CD1c-positive myeloid dendritic cell (primary cell): ENCODE results near the gene RTN4R.
"Not testable (repeated sequence)": the region's sequence is repeated elsewhere in the genome, so short reads cannot be mapped to it uniquely, and the experiment has no call there.

Source experiments
- DNase-seq: peaks from one replicate; pipeline ENCODE4 v3.0.0-alpha.2; 2016; ENCODE audit errors: extremely low spot score

RTN4R gene

DNA sequence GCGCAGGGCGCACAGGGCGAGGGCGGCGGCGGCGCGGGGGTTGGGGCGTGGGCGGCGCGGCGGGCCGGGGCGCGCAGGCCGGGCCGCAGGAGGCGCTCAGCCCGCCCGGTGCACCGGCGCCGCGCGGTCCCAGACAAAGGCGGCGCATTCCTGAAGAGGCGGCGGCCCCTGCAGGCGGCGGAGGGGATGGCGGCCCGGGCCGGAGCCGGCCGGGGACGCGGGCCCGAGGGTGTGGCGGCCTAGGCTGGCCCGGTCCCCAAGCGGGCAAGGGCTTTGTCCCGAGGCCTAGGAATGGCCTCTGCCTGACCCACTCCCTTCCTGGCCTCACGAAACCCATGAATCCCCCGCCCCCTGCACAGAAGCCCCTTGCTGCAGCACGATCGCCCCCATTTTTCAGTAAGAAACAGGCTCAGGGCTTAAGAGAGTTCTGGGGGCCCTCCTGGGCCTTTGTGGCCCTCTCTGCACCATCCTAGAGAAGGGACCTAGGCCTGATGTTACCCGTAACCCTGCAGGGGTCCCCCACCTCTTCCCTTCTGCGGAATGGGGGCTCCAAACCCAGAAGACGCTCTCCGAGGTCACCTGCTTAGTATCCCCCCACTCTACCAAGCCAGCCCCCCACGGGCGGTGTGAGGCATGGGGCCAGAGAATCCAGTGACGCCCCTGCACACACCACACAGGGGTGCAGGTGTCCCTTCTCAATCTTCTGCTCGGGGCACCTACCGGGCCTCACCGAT, at the start of gene RTN4R:
TSS of gene RTN4R (minus strand) at position 40 of the 734 bp plus-strand sequence. CDS start 226 bp downstream, outside the sequence.
- DNase-seq: peak; percentile 73

DNA sequence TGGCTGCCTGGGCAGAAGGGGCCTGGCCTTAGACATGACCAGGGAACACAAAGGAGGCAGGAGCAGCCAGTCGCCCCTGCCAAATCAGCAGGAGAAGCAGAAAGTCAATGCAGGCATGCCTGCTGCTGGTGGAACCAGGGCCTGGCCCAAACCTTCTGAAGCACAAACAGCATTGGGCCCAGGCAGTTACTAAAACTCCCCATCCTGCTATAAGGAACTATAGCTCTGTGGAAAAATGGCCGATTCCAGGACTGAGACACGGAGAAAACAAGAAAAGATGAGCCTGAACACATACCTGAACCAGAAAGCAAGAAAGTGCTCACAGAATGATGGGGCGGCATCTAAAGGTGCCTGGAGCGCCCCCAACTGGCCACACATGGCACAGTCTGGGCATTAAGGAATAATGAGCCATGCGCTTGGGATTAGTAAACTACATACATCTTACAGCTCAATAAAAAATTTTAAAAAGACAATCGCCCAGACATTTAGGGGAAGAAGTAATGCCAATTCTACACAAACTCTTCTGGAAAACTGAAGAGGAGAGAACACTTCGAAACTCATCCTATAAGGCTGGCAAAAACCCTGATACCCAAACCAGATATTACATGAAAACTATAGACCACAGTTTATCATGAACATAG, 49.4 kb upstream of the RTN4R start:
- peak; percentile 36 for DNase-seq

DNA sequence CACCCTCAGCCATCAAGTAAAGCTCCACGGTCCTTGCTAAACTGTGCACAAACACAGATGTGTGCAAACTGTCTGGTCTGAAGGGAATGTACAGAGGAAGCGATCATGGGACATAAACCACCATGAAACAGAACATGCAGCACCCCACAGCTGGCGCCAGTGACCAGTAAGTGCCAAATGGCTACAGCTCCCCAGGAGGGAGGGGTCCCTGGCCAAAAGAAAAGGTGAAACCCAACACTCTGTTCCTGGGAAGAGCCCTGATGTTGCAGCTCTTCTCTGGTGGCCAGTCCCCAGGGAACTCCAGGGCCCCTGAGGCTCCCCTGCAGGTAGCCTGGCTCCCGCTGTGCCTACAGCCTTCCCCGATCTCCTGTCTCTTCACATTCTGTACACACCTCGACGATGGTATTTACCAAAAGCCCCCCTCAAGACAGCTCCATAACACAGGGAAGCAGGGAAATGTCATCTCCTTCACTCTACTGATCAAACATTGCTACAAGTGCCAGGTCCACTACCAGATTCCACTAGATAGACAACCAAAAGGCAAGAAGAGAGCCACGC, 48.8 kb upstream of the RTN4R start:
- DNase-seq: no peak

DNA sequence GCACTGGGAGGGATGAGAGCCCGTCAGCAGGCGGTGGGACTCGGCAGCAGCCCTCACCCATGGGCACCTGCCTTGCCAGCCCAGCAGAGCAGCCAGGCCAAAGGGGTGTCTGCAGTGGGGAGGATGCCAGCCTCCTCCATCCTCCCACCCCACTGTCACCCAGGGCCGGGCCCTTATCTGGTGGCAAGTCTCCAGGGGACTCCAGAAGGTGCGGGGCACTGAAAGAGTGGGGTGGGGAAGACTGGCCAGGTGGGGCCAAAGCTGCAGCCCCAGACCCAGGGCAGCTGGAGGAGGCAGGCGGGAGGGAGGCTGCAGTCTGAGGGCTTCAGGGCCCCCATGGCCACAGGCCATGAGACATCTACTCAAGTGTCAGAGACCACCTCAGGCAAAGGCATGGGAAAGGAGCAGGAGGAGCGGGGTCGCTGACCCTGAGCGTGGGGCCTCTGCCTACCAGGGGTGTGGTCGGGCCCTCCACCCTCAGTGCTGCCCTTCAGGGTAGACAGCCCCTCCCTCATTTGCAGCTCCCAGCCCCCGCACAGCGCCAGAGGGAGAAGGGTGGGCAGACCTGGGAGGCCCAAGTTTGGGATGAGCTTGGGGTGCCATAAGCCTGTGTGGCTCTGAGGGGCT, 48.2 kb upstream of the RTN4R start:
- DNase-seq: no peak

DNA sequence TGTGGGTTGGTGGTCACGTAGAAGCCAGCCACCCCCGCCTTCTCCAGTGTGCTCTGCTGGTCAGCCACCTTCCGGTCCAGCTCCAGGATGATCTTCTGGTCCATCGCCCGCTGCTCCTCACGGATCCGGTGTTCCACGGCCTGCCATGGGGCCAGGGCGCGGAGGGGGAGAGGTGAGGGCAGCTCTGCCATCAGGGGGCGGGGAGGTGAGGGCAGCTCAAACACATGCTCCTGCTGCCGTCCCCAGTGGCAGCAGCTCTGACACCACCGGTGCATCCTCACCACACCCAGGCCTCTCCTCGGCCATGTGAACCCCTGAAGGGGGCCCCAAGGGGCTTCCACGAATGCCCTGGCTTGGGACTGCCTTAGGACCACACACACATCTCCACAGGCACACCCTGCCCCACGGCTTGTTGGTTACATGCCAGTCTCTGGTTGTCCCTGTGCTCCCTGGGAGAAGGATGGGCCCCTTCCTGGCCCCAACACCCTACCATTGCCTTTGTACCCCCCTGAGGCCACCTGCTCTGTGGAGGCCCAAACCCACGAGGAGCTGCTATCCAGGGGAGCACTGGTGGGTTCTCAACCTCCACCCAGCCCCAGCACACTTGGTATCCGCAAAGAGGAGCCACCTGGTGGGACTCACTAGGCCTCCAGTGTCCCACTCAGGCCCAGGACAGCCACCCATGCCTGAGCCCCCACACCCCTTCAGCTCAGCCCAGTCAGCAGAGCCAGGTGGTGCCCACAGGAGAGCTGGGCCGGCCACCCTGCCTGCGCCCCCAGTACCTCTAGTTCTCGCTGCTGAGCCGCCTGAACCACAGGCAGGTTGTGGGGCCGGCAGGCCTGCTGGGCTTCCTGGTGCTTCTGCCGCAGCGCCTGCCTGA, 47.5 kb upstream of the RTN4R start:
- DNase-seq: no peak

DNA sequence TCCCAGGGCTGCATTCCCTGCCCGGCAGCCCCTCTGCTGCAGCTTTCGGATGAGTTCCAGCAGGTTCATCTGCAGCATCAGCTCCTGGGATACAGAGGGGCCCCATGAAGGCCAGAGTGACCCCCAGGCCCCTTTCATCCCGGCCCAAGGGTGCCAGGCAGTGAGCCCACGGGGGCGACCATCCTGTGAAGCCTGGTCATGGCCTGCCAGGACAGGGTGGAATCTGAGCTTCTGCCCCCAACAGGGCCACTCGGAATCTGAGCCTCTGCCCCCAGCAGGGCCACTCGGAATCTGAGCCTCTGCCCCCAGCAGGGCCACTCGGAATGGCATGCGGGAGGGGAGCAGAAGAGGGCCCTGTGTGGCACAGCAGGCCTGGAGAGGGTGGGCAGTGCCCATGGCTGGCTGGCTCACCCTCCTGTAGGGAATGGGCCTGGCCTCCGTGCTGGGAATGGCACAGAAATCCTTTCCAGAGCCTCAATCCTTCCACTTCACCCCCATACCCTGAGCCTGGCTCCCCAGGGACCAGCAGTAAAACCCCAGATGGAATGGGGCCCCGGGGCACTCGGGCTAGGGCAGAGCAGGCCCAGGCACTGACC, 46.7 kb upstream of the RTN4R start:
- DNase-seq: not testable (repeated sequence)

DNA sequence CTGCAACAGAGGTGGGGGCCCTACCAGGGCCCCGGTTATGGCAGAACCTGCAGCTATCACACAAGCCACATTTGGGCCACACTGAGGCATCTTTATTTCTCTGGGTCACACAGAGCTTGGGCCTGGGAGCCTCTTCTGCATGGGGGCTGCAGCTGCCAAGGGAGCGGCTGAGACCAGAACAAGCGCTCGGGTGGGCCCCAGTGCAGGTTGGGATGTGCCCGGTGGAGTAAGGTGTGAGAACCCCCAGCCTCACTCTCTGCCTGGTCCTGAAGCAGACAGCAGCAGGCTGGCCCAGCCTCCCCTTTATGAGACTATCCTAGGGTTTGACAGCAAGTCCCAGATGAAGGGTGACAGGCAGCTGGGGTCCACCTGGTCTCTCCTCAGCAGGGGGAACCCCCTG, 46.1 kb upstream of the RTN4R start:
- not testable (repeated sequence) for DNase-seq

DNA sequence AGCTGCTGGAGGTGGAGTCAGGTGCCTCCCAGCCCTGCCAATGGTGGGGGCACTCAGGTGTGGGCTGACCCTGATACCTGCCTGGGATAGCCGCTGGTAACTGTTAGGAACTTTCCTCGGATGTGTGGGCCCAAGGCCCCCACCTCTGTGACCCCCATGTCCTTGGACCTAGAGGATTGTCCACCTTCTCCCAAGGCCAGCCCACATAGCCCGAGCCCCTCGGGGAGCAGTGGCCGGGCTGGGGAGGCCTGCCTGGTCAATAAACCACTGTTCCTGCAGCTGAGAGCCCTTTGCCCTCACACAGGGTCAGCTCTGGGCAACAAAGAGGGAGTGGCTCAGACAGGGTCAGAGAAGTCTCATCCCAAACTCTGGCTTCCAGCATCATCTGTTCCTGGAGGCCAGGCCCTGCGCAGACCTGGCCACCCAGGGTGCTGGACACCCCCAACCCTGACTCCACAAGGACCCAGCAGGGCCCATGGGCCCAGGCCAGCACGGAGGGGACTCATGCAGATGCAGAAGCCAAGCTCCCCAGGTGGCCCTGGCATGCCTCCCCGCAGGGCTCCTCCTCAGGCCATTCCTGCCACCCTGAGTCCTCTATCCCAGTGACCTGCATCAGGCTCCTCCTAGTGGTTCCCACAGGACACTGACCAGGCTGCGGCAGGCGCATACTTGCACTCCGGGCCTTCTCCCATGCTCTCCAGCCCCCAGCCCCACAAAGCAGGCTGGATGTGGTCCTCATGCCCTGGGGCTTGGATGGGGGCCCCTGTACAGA, 45.4 kb upstream of the RTN4R start:
- DNase-seq: not testable (repeated sequence)

DNA sequence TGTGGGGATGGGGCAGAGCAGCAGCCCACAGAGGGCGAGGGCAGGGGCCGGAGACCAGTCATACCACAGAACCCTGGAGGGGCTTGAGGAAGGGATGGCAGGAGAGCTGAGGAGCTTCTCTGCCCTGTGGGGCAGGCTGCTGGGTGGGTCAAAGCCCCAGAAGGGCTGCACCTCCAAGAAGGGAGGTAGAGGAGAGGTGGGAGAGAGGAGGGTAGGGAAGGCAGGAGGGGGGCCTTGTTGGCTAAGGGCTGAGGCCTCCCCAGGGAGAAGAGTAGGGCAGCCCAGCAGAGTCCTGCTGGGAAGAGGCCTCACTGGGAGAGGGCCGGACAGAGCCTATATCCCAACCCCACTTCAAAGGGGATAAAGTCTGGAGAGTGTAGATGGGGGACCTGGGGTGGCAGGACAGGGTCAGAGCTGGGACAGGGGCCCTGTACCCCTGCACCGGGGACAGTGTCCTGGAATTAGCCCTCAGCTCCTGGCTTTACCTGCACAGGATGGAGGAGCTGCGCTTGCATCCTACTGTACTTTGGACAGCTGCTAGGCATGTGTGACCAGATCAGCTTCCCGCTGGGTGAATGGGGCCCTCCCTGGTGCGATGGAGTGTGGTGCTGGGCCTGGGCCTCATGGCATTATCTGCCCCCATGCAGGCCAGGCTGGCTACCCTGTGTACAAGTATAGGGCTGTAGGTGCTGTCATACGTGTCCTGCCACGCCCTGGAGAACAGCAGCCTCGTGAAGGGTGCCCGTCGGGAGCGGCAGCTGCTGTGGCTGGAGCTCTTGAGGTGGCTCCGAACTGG, 44.5 kb upstream of the RTN4R start:
- no peak for DNase-seq

DNA sequence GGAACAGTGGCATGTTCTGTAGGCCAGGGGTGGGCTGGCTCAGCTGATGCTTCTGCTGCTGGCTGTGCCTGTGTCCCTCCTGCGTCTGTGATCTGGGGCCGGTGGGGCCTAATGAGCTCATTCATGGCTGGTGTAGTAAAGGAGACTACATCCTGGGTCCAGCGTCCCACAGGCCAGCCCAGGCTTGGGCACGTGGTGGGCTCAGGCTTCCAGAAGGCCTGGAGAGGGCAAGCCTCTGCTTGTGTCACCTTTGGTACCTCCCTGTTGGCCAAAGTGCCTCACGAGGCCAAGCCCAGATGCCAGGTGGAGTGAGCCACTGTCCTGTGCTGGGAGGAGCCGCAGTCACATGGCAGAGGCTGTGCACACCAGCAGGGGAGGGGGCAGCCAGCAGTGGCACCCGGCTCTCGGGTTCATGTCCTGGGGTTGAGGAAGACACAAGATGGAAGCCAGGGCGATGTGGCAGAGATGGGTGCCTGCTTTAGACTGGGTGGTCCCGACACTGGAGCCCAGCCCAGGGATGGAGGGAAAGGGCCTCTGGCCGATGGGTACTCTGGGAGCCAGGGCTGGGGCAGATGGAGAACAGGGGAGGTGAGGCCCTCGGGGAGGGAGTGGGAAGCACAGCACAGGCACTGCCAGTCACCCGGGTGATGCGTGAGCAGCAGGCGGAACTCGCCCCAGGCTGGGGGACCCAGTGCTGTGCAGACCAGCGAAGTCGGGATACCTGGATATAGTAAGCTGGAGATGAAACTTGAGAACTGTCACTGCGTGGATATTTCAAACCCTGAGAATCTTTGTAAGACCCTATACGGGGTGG, 43.3 kb upstream of the RTN4R start:
- not testable (repeated sequence) for DNase-seq

DNA sequence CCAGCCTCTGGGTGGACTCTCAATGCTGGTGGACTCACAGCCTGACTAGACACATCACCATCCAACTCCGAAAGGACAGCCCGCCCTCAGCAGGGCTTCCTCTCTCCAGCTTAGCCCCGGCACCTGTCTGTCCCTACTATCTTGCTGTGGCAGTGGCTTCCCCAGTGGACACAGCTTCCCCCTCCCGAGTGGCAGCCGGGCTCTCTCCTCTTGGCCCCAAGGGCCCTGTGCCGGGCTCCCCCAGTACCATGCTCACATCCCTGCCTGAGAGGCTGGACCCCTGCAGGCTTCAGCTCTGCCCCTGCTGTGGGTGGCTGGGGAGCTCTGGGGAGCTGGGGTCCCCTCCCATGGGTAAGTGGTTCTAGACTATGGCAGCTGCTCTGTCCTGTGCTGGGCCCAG, 42.7 kb upstream of the RTN4R start:
- DNase-seq: not testable (repeated sequence)

DNA sequence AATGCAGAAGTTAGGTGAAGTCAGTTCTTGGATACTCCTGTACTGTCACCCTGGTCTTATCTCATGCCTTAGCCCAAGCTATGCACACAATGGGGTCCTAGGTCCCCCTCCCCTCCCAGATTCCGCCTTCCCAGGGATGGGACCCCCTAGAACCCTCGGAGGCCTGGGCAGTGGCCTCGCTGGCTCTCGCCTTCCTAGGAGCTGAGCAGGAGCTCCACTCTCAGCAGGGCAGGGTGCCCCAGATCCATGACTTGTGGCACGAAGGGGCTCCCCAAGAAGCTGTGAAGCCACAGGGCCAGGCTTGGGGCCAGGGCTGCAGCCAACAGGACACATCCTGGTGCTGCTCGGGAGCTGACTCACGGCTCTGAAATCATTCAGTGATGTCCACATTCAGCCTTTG, 42.1 kb upstream of the RTN4R start:
- DNase-seq: not testable (repeated sequence)

DNA sequence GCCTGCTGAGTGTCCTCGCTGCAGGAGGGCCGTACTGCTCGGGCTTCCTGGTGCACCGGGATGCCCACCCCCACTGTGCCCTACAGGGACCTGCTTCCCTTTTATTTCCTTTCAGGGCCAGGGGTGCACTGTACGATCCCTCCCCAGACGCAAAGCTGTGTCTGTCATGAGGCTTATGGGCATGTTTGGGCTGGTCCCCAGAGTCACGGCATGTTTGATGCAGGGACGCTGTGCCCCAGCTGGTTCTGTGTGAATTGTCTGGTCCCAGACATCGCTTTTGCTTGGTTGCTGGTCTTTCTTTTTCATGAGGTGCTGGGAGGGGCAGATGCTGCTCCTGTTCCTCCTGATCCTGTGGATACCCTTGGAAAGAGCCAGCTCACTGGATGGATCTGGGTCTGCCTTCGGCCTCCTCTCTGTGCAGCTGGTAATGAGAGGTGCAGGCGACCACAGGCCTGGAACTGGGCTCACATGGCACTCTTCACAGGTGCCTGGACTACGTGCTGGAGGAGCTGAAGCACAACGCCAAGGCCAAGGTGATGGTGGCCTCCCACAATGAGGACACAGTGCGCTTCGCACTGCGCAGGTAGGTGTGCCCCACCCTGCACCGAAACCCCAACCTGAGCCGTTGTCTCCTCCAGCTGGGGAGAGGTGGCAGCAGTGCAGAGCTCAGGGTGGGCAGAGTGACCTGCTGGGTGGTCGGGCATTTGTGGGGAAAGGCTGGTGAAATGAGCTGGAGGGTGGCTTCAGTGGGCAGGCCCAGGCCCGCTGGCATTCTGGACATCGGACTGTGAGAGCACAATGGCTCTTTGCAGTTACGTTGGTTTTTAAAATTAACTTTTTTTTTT, 40.9 kb upstream of the RTN4R start:
- not testable (repeated sequence) for DNase-seq

DNA sequence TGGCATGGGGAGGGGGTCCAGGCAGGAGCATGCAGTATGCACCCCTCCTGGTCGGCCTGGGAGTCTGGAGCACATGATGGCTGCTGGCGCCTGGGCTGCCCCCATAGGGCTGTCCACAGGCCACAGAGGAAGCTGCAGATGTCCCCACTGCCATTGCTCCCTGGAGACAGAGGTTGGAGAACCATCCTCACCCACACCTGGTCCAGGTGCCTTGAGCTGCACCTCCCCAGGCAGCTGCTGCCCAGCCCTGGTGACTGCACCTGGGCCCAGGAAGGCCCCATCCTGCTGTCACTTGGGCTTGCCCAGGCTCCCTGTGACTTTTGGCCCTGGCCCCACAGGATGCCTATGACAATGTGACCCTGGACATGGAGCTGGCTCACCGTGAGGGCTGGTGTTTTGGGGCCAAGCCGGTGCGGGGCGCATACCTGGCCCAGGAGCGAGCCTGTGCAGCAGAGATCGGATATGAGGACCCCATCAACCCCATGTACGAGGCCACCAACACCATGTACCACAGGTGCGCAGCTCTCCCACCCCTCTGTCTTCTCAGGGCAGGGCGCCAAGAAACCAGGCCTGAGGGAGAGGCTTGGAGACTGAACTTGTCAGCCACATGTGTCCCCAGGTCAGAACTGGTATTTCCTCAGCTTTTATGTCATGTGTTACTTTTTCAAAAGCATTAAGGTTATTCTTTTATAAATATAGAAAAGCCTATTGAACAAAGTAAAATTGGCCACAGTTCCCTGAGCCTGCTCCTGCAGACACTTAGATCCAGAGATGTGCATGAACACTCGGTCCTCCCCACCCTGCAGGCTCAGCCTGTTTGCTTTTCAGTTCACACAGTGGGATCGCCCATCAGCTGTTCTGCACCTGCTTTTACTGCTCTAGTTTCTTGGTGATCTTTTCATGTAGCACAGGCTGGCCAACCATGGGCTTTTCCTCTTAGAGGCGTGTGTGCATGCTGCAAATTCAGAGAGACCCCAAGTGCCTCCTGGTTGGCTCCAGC, 39.6 kb upstream of the RTN4R start:
- DNase-seq: not testable (repeated sequence)

DNA sequence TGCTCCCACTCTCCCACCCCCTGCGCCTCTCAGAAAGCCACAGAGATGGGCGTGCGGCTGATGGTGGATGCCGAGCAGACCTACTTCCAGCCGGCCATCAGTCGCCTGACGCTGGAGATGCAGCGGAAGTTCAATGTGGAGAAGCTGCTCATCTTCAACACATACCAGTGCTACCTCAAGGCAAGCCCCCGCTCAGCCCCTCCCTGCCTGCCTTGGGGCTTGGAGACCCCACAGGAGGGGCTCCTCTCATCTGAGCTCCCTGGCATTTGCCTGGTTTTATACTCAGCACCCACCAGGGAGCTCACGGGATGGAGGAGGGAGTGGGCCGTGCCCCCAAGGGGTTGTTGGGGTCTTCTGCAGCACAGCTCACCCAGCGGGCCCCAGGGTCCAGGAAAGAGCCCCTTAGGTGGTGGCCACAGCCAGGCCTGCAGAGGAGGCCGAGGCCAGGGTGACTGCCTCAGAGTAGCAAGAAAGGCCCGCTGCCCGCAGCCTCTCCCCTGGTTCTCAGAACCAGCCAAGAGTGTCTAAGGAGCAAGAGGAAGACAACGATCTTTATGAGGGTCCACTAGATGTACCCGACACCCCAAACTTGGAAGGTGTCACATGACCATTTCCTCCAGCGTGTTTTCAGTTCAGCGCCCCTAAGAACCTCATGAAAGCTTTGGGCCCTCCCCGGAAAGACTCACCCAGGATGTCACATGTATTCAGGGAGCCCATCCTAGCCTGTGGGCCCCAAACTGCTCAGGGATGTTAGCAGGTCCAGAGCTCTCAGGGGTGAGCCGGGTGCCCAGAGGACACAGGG, 38.7 kb upstream of the RTN4R start:
- DNase-seq: not testable (repeated sequence)
